GM18498 (cell line): ENCODE measurements around the gene FKBP6.
"Not testable (repeated sequence)": the region's sequence is repeated elsewhere in the genome, so short reads cannot be mapped to it uniquely, and the experiment has no call there.

ENCODE experiments used
- ATAC-seq: cut with Tn5 transposase; IDR thresholded peaks from one replicate; pipeline ENCODE4 v1.9.1; 2021; ENCODE audit warnings: mild to moderate bottlenecking, moderate library complexity; ENCODE audit not compliant: unreplicated experiment

The FKBP6 gene

DNA sequence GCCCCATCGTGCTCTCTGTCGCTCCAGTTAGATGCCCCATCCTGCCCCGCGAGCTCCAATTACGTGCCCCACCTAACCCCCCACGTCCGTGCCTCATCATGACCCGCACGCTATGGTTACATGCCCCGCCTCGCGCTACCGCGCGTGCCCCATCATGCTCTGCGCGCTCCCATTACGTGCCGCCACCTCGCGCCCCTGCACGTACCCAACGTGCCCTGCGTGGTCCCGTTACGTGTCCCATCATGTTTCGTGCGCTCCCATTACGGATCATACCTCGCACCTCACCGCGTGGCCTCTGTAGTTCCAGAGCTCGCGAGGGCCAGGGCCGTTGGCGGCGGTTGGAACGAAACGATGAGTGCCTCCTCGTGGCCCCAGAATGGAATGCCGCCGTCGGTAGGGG is at the start of gene FKBP6, which contains the start of gene TRIM50:
Gene FKBP6 (plus strand): TSS at position 240 of the 400 bp plus-strand sequence. CDS start 268 bp downstream, outside the sequence.
Gene TRIM50 (minus strand): TSS at position 161 of the 400 bp plus-strand sequence. CDS start 3,295 bp downstream, outside the sequence.
- not testable (repeated sequence) for ATAC-seq

GRCh38 chr7:73297235-73297634 is 30.7 kb upstream of the FKBP6 start:
- not testable (repeated sequence) for ATAC-seq

- ATAC-seq, result not testable (repeated sequence)
Measured at GRCh38 chr7:73297706-73298105, 30.3 kb upstream of the FKBP6 start.

DNA sequence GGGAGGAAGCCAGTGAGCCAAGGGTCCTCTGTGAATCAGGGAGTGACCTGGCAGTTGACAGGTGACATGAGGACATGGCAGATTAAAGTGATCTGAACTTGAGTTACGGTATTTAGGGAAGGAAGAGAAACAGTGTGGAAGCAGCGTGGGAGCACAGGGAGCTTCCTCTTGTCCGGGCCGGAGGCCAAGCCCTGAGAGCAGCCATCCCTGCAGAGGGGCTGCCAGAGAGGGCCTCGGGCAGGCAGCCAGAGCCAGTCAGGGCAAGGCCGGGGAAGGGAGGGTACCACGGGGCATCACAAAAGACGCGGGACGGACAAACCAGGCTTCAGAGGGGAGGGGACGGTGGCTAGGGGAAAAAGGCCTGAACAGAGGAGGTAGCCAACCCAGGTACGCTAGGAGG is 28.1 kb upstream of the FKBP6 start:
- ATAC-seq, result not testable (repeated sequence)

GRCh38 chr7:73301108-73301507 is 26.9 kb upstream of the FKBP6 start:
- not testable (repeated sequence) for ATAC-seq

DNA sequence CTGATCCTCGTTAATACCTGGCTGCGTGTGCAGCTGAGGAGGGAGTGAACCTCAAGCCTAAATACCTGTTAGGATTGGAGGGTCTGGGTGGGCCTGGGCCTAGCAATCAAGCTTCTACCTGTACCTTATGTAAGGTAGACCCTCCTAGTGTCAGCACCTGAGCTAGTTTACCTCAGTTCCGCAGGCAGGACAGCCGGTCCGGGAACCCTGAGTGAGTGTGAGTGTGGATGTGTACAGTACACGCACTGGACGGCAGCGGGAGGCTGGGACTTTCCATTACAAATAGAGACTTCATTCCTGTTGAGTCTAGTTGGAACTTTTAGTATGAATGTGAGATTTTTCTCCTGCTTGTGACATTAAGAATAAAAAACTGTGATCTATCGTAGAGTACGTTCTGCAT is 25.1 kb upstream of the FKBP6 start:
- ATAC-seq, result not testable (repeated sequence)

GRCh38 chr7:73303546-73303945 is 24.4 kb upstream of the FKBP6 start:
- ATAC-seq, result no peak

DNA sequence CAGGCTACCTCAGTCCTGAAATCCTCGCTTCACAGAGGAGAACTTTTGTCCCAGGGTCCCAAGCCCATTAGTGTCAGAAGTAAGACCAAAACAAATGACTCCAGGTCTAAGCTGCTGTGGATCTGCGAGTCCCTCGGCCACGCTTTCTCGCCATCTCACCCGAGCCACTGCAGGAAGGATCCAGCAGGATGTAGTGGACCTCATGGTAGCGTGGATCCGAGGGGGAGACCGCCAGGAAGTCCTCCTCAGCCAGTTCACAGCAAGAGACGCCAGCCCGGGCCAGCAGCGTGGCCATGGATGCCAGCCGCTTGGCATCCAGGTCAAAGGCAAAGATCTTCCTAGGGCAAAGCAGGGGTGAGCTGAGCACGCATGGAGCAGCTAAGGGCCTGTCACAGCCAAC is 23.9 kb upstream of the FKBP6 start:
- ATAC-seq, result no peak

- not testable (repeated sequence) for ATAC-seq
Measured at GRCh38 chr7:73304612-73305387, 23.2 kb upstream of the FKBP6 start.

- no peak for ATAC-seq
Measured at GRCh38 chr7:73307436-73307835, 20.5 kb upstream of the FKBP6 start.

- peak; percentile 49 for ATAC-seq
Measured at GRCh38 chr7:73308074-73308664, 19.8 kb upstream of the FKBP6 start.

GRCh38 chr7:73308665-73309214 is 19.2 kb upstream of the FKBP6 start, which contains the start of gene NSUN5:
NSUN5 (minus strand) TSS chr7:73308826; CDS start chr7:73308790, 36 bp downstream.
- peak; percentile 89 for ATAC-seq

- ATAC-seq, result not testable (repeated sequence)
Measured at GRCh38 chr7:73311421-73311820, 16.5 kb upstream of the FKBP6 start.

GRCh38 chr7:73312831-73313520 is 15.0 kb upstream of the FKBP6 start:
- no peak for ATAC-seq

DNA sequence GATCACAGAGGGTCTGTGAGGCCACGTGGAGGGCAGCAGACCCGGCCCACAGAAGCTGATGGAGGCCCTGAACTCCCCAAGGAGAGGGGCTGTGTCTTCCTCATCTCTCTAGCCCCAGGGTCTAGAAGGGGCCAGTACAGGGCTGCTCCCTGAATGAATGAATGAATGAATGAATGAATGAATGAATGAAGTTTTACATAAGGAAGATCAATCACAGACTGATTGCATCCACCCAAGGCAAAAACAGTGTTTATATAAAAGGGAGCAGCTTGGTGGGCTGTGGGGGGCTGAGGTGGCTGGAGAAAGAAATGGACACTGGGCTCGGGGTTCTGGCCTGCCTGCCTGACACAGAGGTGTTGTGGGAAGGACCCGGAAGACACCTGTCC is 14.4 kb upstream of the FKBP6 start:
- ATAC-seq, result no peak

DNA sequence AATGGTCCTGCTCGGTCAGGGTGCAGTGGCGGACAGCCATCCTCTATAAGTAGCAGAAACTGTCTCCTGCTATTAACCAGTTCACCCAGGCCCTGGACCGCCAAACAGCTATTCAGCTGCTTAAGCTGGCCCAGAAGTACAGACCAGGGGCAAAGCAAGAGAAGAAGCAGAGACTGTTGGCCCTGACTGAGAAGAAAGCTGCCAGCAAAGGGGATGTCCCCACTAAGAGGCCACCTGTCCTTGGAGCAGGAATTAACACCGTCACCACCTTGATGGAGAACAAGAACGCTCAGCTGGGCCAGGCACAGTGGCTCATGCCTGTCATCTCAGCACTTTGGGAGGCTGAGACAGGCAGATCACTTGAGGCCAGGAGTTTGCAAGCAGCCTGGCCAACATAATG is 13.7 kb upstream of the FKBP6 start:
- no peak for ATAC-seq

DNA sequence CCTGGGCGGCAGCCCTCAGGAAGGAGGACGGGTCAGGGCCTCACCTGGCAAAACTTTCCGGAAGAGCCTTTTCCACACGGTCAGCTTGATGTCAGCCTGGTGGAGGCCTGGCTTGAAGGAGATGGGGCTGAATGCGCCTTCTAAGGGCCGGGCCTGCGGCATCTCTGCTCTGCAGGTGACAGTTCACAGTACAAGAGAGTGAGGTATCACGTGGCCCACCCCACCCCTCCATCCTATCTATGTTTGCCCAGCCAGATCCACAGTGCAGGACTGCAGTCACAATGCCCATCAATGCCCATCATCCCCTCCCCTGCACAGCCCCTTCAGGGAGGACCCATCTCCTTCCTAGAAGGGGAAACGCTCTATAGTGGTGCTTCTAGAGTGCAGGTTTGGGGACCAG is 11.4 kb upstream of the FKBP6 start:
- no peak for ATAC-seq

- not testable (repeated sequence) for ATAC-seq
Measured at GRCh38 chr7:73318656-73319204, 9.2 kb upstream of the FKBP6 start.

DNA sequence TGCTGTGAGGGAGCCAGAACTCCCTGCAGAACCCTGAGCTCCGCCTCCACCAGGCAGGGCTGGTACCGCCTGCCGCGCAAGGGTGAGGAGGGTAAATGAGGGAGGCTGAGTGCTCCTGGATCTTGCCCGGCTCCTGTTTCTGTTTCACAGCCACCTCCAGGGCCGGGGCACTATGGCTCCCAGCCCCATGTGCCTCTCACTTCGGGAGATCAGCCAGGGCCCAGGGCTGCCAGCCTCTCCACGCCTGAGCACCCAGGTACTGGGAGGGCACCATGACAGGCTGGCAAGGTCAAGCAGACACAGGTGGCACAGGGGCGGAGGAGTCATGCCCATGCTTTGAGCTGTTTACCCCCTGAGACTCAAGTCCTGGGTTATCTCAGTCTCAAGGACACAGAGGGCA is 8.4 kb upstream of the FKBP6 start:
- not testable (repeated sequence) for ATAC-seq

DNA sequence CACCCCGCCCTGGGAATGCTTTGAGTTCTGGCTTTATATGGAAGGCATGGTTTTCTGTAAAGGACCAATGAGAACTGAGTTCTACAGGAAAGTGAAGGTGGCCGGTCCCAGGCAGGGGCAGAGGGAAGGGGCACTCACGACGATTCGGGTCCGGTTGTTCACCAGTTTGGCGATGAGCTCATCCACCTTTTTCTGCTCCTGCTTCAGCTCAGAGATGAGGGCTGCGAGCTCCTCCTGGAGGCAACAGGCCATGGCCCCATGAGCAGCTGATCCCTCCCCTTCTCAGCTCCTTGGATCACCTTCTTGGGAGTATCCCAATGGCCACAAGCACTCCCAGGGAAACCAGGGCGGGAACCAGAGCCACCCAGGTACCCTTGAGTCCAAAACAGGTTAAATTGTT is 8.0 kb upstream of the FKBP6 start:
- not testable (repeated sequence) for ATAC-seq
